Mesothelial cell of epicardium (in vitro differentiated cells): ENCODE data around the gene PCDH17. TPM values are rescaled to one million over a fixed set of nuclear protein-coding genes. Genes with fewer than 3 reads are reported as not detected.

Experiments used
- DNase-seq, 2 experiments: peaks; one replicate each; pipeline ENCODE4 v3.0.0; 2021; ENCODE audit warnings: low spot score in 2 of 2; ENCODE audit not compliant: unreplicated experiment in 2 of 2
- H3K27ac Mint-ChIP-seq: 2 replicates; pipeline ENCODE4 v1.8.0; 2021; ENCODE audit warnings: mixed read lengths
- H3K27me3 Mint-ChIP-seq: 2 replicates; pipeline ENCODE4 v1.8.0; 2021; ENCODE audit warnings: low read depth, mixed read lengths
- H3K36me3 Mint-ChIP-seq: 2 replicates; pipeline ENCODE4 v1.8.0; 2021; ENCODE audit warnings: mixed read lengths
- H3K4me1 Mint-ChIP-seq: 2 replicates; pipeline ENCODE4 v1.8.0; 2021; ENCODE audit warnings: mixed read lengths
- H3K4me3 Mint-ChIP-seq: 2 replicates; pipeline ENCODE4 v1.8.0; 2021; ENCODE audit warnings: mild to moderate bottlenecking, moderate library complexity, mixed read lengths
- H3K9me3 Mint-ChIP-seq: 2 replicates; pipeline ENCODE4 v1.8.0; 2021; ENCODE audit warnings: mixed read lengths
- CTCF ChIP-seq: fragments of 200-600 bp; sonication (generic); IDR thresholded peaks from one replicate; pipeline ENCODE4 v1.5.0; 2021; ENCODE audit warnings: antibody characterized with exemption; ENCODE audit not compliant: unreplicated experiment
- total RNA-seq: library from RNA; stranded (reverse); gene quantifications from 3 replicates; pipeline ENCODE4 v1.2.1, GENCODE V29; 2021

The PCDH17 gene
- total RNA-seq, 1 donor from 2014 or later, result 9.3 TPM

- H3K9me3 Mint-ChIP-seq, result no peaks in the 10 kb centered on the region
- no peak overlapping the region for H3K27ac Mint-ChIP-seq
- no peak for DNase-seq
- peaks cover 29% of the 10 kb centered on the region for H3K4me1 Mint-ChIP-seq
- TF ChIP-seq CTCF, result peak; percentile 90
- no peak overlapping the region for H3K4me3 Mint-ChIP-seq
- peaks cover 2% of the 10 kb centered on the region for H3K36me3 Mint-ChIP-seq
- peaks cover 15% of the 10 kb centered on the region for H3K27me3 Mint-ChIP-seq
These were observed 3.9 kb upstream of the PCDH17 start for GRCh38 chr13:57627663-57628062.

- H3K36me3 Mint-ChIP-seq, result peaks cover 3% of the 10 kb centered on the region
- peak; percentile 19 to 45 for DNase-seq
- no peaks in the 10 kb centered on the region for H3K9me3 Mint-ChIP-seq
- H3K4me3 Mint-ChIP-seq, result peak overlapping the region; percentile 89
- peaks cover 31% of the 10 kb centered on the region for H3K27me3 Mint-ChIP-seq
- H3K27ac Mint-ChIP-seq, result peak overlapping the region; percentile 76
- H3K4me1 Mint-ChIP-seq, result peaks cover 42% of the 10 kb centered on the region
- TF ChIP-seq CTCF, result no peak
These were observed 2.1 kb upstream of the PCDH17 start for GRCh38 chr13:57629391-57629804.

- H3K36me3 Mint-ChIP-seq, result peaks cover 3% of the 10 kb centered on the region
- no peaks in the 10 kb centered on the region for H3K9me3 Mint-ChIP-seq
- H3K4me1 Mint-ChIP-seq, result peaks cover 46% of the 10 kb centered on the region
- peaks cover 35% of the 10 kb centered on the region for H3K27me3 Mint-ChIP-seq
- DNase-seq, result peak; percentile 87 to 94
- no peak for TF ChIP-seq CTCF
- peak overlapping the region; percentile 89 for H3K4me3 Mint-ChIP-seq
- peak overlapping the region; percentile 76 for H3K27ac Mint-ChIP-seq
These were observed 1.7 kb upstream of the PCDH17 start for GRCh38 chr13:57629821-57630235.

GRCh38 chr13:57630661-57631595, 616 bp upstream of the PCDH17 start:
- Mint-ChIP-seq H3K27me3 (peaks cover 37% of the 10 kb centered on the region), H3K27ac (peak overlapping the region; percentile 69), H3K4me1 (peaks cover 50% of the 10 kb centered on the region), H3K9me3 (no peaks in the 10 kb centered on the region), H3K4me3 (peak overlapping the region; percentile 89), H3K36me3 (peaks cover 3% of the 10 kb centered on the region)
- peak in 1 of 2 experiments; percentile 44 for DNase-seq
- TF ChIP-seq CTCF, result no peak

GRCh38 chr13:57632276-57633140, 964 bp downstream of the PCDH17 start:
- Mint-ChIP-seq H3K36me3 (peaks cover 3% of the 10 kb centered on the region), H3K4me3 (peak overlapping the region; percentile 89), H3K9me3 (no peaks in the 10 kb centered on the region), H3K27ac (peak overlapping the region; percentile 69), H3K27me3 (peaks cover 37% of the 10 kb centered on the region), H3K4me1 (peaks cover 60% of the 10 kb centered on the region)
- no peak for TF ChIP-seq CTCF
- DNase-seq, result peak; percentile 19 to 57
